Measurements from ENCODE around the gene ERC1. TPM values are rescaled to one million over a fixed set of nuclear protein-coding genes. Genes with fewer than 3 reads are reported as not detected.

The ERC1 gene
- total RNA-seq, 1 donor from 2014 or later, result 16.6 TPM

- peaks cover 5% of the 10 kb centered on the region for H3K36me3 ChIP-seq (ENCODE audit: control insufficient read depth, insufficient read depth, low read length)
- H3K27me3 ChIP-seq (ENCODE audit: control insufficient read depth, insufficient read depth, low read length), result no peaks in the 10 kb centered on the region
- TF ChIP-seq CTCF (IDR thresholded peaks at IDR 0.05; ENCODE audit: insufficient read depth, low read length, severe bottlenecking), result no peak
- H3K4me3 ChIP-seq (ENCODE audit: low read depth, low read length), result no peak overlapping the region
- DNase-seq (ENCODE audit: low read depth) (no peak), FAIRE-seq (no peak)
Measured at GRCh38 chr12:1418144-1418543, 427.1 kb downstream of the ERC1 start.

- H3K27me3 ChIP-seq (ENCODE audit: control insufficient read depth, insufficient read depth, low read length), result no peaks in the 10 kb centered on the region
- no peak overlapping the region for H3K4me3 ChIP-seq (ENCODE audit: low read depth, low read length)
- no peaks in the 10 kb centered on the region for H3K36me3 ChIP-seq (ENCODE audit: control insufficient read depth, insufficient read depth, low read length)
- no peak for TF ChIP-seq CTCF (IDR thresholded peaks at IDR 0.05; ENCODE audit: insufficient read depth, low read length, severe bottlenecking)
- FAIRE-seq, result no peak
- DNase-seq (ENCODE audit: low read depth), result no peak
Measured at GRCh38 chr12:1419849-1420371, 428.9 kb downstream of the ERC1 start.

GRCh38 chr12:1421091-1421846, 430.2 kb downstream of the ERC1 start:
- Histone ChIP-seq H3K36me3 (ENCODE audit: control insufficient read depth, insufficient read depth, low read length) (no peaks in the 10 kb centered on the region), H3K4me3 (ENCODE audit: low read depth, low read length) (no peak overlapping the region), H3K27me3 (ENCODE audit: control insufficient read depth, insufficient read depth, low read length) (no peaks in the 10 kb centered on the region)
- DNase-seq (ENCODE audit: low read depth) (no peak), FAIRE-seq (no peak)
- TF ChIP-seq CTCF (IDR thresholded peaks at IDR 0.05; ENCODE audit: insufficient read depth, low read length, severe bottlenecking), result no peak

- no peak overlapping the region for H3K4me3 ChIP-seq (ENCODE audit: low read depth, low read length)
- no peak for TF ChIP-seq CTCF (IDR thresholded peaks at IDR 0.05; ENCODE audit: insufficient read depth, low read length, severe bottlenecking)
- no peaks in the 10 kb centered on the region for H3K36me3 ChIP-seq (ENCODE audit: control insufficient read depth, insufficient read depth, low read length)
- DNase-seq (ENCODE audit: low read depth), result no peak
- H3K27me3 ChIP-seq (ENCODE audit: control insufficient read depth, insufficient read depth, low read length), result no peaks in the 10 kb centered on the region
- no peak for FAIRE-seq
Measured at GRCh38 chr12:1422604-1423315, 431.7 kb downstream of the ERC1 start.

- DNase-seq (ENCODE audit: low read depth) (no peak), FAIRE-seq (no peak)
- Histone ChIP-seq H3K36me3 (ENCODE audit: control insufficient read depth, insufficient read depth, low read length) (no peaks in the 10 kb centered on the region), H3K27me3 (ENCODE audit: control insufficient read depth, insufficient read depth, low read length) (no peaks in the 10 kb centered on the region), H3K4me3 (ENCODE audit: low read depth, low read length) (no peak overlapping the region)
- TF ChIP-seq CTCF (IDR thresholded peaks at IDR 0.05; ENCODE audit: insufficient read depth, low read length, severe bottlenecking), result no peak
Measured at GRCh38 chr12:1424674-1425395, 433.8 kb downstream of the ERC1 start.

Measured in bronchial epithelial cell (primary cell).